Endothelial cell (in vitro differentiated cells): ENCODE data around the gene RIC3. TPM values are rescaled to one million over a fixed set of nuclear protein-coding genes. Genes with fewer than 3 reads are reported as not detected.
A peak's percentile ranks its signal among the peaks of the same experiment; 100 is the strongest.

Source experiments
- DNase-seq: peaks from one replicate; pipeline ENCODE4 v3.0.0; 2021; ENCODE audit warnings: low spot score
- H3K27ac Mint-ChIP-seq: one replicate; pipeline ENCODE4 v1.8.0; 2021; ENCODE audit warnings: mixed read lengths, inconsistent platforms; ENCODE audit not compliant: unreplicated experiment
- H3K27me3 Mint-ChIP-seq: one replicate; pipeline ENCODE4 v1.8.0; 2021; ENCODE audit warnings: mild to moderate bottlenecking, moderate library complexity, mixed read lengths, inconsistent platforms; ENCODE audit not compliant: unreplicated experiment
- H3K36me3 Mint-ChIP-seq: one replicate; pipeline ENCODE4 v1.8.0; 2021; ENCODE audit warnings: mild to moderate bottlenecking, low read depth, mixed read lengths, inconsistent platforms; ENCODE audit not compliant: unreplicated experiment
- H3K4me1 Mint-ChIP-seq: one replicate; pipeline ENCODE4 v1.8.0; 2021; ENCODE audit warnings: mild to moderate bottlenecking, mixed read lengths, inconsistent platforms; ENCODE audit not compliant: unreplicated experiment
- H3K4me3 Mint-ChIP-seq: one replicate; pipeline ENCODE4 v1.8.0; 2021; ENCODE audit warnings: mild to moderate bottlenecking, mixed read lengths, inconsistent platforms; ENCODE audit not compliant: unreplicated experiment
- H3K9me3 Mint-ChIP-seq: one replicate; pipeline ENCODE4 v1.8.0; 2021; ENCODE audit warnings: mixed read lengths, inconsistent platforms; ENCODE audit not compliant: unreplicated experiment
- total RNA-seq: library from RNA; stranded (reverse); fragmentation: NEBNext Ultra II Directional; extraction: Animal tissue kit (Norgen Biotek cat#: 25700); gene quantifications from one replicate; pipeline ENCODE4 v1.2.1, GENCODE V29; 2021; ENCODE audit not compliant: unreplicated experiment
- TF ChIP-seq, protein P1 (sequence below): fragments of 200-600 bp; sonication (generic); IDR thresholded peaks from one replicate; pipeline ENCODE4 v1.5.0; 2021; ENCODE audit warnings: antibody characterized with exemption; ENCODE audit not compliant: unreplicated experiment

The RIC3 gene
- total RNA-seq, 1 donor from 2014 or later, result 5.6 TPM

DNA sequence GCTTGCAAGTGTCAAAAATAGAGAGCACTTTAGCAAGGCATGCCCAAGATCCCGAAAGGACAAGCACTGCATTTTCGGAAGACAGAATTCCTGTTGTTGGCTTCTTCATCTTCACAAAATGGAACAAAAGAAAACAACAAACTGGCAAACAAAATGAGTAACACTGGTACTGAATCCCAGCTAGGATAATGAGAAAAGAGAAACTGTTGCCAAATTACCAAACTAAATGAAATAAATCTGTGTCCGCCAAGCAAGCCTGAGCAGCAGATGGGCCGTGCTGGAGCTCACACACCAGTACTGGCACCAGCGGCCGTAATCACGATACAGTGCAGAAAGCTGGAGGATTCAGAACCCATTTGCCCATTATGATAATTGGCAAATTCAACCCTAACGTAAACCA is 57.2 kb downstream of the RIC3 start:
- peaks cover 9% of the 10 kb centered on the region for H3K4me1 Mint-ChIP-seq
- peaks cover 4% of the 10 kb centered on the region for H3K9me3 Mint-ChIP-seq
- DNase-seq, result no peak
- no peak overlapping the region for H3K27ac Mint-ChIP-seq
- no peak overlapping the region for H3K4me3 Mint-ChIP-seq
- no peaks in the 10 kb centered on the region for H3K27me3 Mint-ChIP-seq
- TF ChIP-seq, protein P1, sequence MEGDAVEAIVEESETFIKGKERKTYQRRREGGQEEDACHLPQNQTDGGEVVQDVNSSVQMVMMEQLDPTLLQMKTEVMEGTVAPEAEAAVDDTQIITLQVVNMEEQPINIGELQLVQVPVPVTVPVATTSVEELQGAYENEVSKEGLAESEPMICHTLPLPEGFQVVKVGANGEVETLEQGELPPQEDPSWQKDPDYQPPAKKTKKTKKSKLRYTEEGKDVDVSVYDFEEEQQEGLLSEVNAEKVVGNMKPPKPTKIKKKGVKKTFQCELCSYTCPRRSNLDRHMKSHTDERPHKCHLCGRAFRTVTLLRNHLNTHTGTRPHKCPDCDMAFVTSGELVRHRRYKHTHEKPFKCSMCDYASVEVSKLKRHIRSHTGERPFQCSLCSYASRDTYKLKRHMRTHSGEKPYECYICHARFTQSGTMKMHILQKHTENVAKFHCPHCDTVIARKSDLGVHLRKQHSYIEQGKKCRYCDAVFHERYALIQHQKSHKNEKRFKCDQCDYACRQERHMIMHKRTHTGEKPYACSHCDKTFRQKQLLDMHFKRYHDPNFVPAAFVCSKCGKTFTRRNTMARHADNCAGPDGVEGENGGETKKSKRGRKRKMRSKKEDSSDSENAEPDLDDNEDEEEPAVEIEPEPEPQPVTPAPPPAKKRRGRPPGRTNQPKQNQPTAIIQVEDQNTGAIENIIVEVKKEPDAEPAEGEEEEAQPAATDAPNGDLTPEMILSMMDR, result no peak
- H3K36me3 Mint-ChIP-seq, result peaks cover 4% of the 10 kb centered on the region

DNA sequence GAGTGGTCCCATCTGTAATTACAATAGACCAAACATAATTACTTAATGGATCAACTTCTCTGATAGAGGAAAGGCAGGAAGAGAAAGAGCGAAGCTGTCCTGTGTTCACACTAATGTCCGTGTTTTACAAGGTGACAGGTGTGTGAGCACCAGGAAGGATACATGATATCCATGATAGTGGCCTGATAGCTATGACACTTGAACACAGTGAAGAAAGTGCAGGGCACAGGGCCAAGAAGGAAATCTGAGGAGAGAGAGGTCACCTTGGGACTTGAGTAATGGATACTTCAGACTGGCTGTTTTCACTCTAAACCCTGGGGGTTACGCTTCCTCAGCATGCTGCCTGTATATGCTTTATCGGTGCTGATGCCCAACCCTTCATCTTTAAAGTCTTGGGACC is 58.4 kb downstream of the RIC3 start:
- Mint-ChIP-seq H3K27me3 (no peaks in the 10 kb centered on the region), H3K36me3 (peaks cover 4% of the 10 kb centered on the region), H3K4me3 (no peak overlapping the region), H3K4me1 (peaks cover 9% of the 10 kb centered on the region), H3K9me3 (no peaks in the 10 kb centered on the region), H3K27ac (no peak overlapping the region)
- DNase-seq, result no peak
- TF ChIP-seq, protein P1, result no peak

DNA sequence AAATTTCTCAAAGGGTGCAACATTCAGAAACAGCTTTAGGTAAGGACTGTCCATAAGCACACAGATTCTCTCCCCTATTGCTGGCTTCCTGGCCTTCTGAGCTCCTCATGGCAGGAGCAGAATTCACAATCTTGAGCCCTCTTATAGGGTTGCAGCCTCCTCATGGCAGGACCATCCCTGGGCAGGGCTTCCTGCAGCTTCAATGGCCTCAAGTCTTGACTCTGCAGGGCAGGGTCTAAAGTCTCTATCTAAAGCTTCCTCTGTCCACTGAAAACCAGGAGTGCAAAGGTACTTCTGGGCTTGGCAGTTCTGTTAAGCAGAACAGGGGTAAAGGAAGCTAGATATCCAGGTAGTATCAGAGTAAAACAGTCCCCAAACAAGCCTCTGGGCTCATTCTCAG is 59.1 kb downstream of the RIC3 start:
- H3K9me3 Mint-ChIP-seq, result no peaks in the 10 kb centered on the region
- TF ChIP-seq, protein P1, result no peak

DNA sequence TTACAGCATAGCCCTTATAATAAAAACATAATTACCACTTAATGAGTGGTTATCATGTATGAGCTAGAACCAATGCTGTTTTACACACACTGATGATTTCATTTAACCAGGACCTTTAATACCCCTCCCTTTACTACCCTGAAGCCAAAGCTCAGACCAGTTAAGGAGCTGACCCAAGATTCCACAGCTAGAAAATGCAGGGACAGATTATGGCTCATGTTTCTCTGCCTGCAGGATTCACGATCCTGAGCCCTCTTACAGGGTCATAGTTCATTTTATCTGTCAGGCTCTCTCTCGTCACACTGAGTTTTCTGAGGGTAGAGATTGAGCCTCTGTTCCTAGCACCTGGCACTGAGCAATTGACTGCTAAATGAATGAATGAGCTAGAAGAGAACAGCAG is 60.4 kb downstream of the RIC3 start:
- Mint-ChIP-seq H3K4me3 (no peak overlapping the region), H3K27me3 (no peaks in the 10 kb centered on the region), H3K4me1 (peaks cover 9% of the 10 kb centered on the region), H3K27ac (no peak overlapping the region), H3K36me3 (no peaks in the 10 kb centered on the region), H3K9me3 (no peaks in the 10 kb centered on the region)
- TF ChIP-seq, protein P1, result no peak
- no peak for DNase-seq

More for the DNA sequence above, 59.1 kb downstream of the RIC3 start:
- no peaks in the 10 kb centered on the region for H3K27me3 Mint-ChIP-seq
- DNase-seq, result no peak
- peaks cover 9% of the 10 kb centered on the region for H3K4me1 Mint-ChIP-seq
- H3K36me3 Mint-ChIP-seq, result peaks cover 4% of the 10 kb centered on the region
- no peak overlapping the region for H3K27ac Mint-ChIP-seq
- H3K4me3 Mint-ChIP-seq, result no peak overlapping the region

DNA sequence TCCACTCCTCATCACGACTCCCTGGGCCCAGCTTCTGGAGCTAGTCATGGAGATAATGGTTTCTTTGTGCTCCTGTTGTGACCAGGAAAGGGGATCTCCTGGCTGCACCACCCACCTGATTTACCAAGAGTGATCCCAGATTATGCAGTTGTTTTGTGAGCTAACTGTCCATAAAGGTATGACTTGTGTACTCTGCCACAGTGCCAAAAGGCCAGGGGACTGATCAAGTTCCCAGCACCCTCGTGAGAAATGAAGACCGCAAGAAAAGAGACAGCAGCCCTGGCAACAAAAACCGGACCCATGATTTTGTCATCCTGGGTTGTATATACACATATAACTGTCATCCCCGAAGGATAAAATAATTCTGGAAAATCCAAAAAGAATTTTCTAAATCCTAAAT is 61.2 kb downstream of the RIC3 start:
- Mint-ChIP-seq H3K4me3 (no peak overlapping the region), H3K27ac (peak overlapping the region; percentile 68), H3K27me3 (no peaks in the 10 kb centered on the region), H3K4me1 (peaks cover 9% of the 10 kb centered on the region), H3K36me3 (no peaks in the 10 kb centered on the region), H3K9me3 (no peaks in the 10 kb centered on the region)
- DNase-seq, result no peak
- TF ChIP-seq, protein P1, result no peak
